GM19025 (cell line): Measurements from ENCODE around the gene RNF149.
A peak's percentile ranks its signal among the peaks of the same experiment; 100 is the strongest.
"Not testable (repeated sequence)": the region's sequence is repeated elsewhere in the genome, so short reads cannot be mapped to it uniquely, and the experiment has no call there.

Source experiments
- ATAC-seq: cut with Tn5 transposase; IDR thresholded peaks from one replicate; pipeline ENCODE4 v1.9.1; 2021; ENCODE audit warnings: mild to moderate bottlenecking, low read depth, moderate library complexity; ENCODE audit not compliant: unreplicated experiment

The RNF149 gene

GRCh38 chr2:101264360-101264939, 44.1 kb downstream of the RNF149 start:
- ATAC-seq = no peak

DNA sequence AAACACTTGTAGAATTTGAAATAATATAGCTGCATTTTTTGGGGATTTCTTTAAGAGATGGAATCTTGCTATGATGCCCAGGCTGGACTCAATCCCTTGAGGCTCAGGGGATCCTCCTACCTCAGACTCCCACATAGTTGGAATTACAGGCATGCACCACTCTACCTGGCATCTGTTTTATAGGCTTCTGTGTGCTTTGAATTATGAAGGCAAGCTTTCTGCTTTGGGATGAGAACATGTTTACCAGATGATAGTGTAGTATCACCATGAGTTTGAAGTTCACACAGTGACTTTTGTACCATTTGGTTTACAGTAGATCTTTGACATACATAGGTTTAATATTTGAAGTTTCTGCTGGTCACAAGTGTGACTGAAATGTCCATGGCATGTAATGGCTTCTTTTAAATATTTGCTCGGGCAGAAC, 45.1 kb downstream of the RNF149 start:
- ATAC-seq = no peak

DNA sequence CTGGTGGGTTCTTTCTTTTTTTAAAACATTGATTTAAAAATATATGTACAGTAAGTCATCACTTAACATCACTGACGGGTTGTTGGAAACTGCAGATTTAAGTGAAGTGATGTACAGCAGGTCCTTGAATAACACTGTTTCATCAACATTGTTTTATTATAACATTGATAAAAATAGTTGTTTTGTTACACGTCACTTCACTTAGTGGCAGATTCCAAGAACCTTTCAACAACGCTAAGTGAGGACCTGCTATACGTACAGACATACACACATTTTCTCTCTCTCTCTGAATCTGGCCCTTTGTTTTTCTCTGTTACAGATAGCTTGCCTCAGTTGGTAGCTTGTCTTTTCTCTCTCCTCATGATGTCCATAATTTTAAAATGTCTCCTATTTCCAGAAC, 46.4 kb downstream of the RNF149 start:
- no peak for ATAC-seq

DNA sequence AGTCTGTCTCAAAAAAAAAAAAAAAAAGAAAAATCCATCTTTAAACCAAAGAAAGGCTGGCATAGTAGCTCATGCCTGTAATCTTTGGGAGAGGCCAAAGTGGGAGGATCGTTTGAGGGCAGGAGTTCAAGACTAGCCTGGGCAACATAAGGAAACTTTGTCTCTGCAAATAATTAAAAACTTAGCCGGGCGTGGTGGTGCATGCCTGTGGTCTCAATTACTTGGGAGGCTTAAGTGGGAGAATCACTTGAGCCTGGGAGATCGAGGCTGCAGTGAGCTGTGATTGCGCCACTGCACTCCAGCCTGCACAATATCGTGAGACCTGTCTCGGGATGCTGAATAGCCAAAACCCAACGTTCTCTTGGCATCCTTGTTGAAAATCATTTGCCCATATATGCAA, 49.7 kb downstream of the RNF149 start:
- no peak for ATAC-seq

- ATAC-seq = no peak
These were observed 52.2 kb downstream of the RNF149 start for GRCh38 chr2:101256316-101256715.

DNA sequence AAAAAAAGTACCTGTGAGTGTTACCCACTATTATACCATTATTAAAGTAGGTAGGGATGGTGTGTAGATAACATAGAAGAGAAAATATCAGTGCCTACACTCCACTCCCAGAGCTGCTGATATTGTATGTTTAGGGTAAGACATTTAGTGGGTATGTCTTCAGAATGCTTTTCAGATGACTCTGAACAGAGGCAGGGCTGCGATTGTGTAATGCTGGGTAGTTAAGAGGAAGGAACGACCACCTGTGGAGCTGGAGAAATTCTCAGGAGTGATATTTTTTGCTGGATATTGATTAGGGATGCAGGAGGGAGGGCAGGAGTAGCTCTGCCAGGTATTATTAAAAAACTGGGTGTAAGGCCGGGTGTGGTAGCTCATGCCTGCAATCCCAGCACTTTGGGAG, 53.0 kb downstream of the RNF149 start:
- ATAC-seq = no peak

GRCh38 chr2:101253703-101254450, 54.6 kb downstream of the RNF149 start:
- no peak for ATAC-seq

DNA sequence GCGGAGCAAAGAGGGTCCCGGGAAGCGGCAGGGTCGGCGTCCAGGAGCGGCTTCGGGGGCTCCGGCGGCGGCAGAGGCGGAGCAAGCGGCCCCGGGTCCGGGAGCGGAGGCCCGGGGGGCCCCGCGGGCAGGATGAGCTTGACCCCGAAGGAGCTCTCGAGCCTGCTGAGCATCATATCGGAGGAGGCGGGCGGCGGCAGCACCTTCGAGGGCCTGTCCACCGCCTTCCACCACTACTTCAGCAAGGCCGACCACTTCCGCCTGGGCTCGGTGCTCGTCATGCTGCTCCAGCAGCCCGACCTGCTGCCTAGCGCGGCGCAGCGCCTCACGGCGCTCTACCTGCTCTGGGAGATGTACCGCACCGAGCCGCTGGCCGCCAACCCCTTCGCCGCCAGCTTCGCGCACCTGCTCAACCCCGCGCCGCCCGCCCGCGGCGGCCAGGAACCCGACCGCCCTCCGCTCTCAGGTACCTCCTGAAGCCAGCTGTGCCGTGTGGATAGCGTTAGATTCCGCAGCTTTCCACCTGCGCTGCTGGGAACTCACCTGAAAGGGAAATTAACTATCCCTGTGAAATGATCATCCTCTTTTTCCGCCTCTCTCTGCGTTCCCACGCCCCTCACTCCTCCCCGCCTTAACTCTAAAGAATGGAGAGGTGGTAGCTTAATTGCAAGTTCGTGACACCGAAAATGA, 55.3 kb downstream of the RNF149 start:
- peak; percentile 44 for ATAC-seq

- peak; percentile 78 for ATAC-seq
These were observed 56.0 kb downstream of the RNF149 start, which contains the start of gene CNOT11 for GRCh38 chr2:101252408-101253012. TSS of gene CNOT11 (plus strand) at chr2:101252886. CDS start at chr2:101252965, 79 bp downstream.

DNA sequence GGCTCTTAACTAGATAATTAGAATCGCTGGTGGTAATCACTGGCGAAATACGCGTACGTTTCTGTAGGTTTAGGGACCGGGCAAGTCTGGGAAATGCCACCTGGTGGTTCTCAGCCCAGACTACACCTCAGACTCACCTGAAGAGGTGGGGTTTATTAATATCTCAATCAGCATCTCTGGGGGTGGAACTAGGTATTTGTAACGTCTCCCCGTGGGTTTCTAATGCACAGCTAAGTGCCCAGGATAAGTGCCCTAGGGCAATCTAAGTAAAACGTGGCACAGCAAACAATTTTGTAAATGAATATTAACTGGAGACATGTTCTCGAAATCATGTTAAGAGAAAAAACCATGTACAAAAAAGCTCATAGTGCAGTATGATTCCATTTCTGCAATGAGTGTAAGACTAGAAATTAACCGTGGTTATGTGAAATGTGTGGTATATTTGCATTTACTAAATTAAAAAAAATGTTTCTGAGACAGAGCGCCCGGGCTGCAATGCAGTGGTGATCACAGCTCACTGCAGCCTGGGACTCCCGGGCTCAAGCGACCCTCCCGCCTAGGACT, 56.6 kb downstream of the RNF149 start:
- ATAC-seq = peak; percentile 42

DNA sequence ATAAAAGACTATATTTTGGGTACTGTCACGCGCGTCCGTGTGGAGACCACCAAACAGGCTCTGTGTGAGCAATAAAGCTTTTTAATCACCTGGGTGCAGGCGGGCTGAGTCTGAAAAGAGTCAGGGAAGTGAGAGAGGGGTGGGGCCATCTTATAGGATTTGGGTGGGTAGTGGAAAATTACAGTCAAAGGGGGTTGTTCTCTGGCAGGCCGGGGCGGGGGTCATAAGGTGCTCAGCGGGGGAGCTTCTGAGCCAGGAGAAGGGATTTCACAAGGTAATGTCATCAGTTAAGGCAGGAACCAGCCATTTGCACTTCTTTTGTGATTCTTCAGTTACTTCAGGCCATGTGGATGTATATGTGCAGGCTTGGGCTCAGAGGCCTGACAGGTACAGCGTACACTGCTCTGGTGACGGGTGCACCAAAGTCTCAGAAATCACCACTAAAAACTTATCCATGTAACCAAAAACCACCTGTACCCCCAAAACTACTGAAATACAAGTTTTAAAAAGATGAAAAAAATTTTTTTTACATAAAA, 57.2 kb downstream of the RNF149 start:
- ATAC-seq = not testable (repeated sequence)

DNA sequence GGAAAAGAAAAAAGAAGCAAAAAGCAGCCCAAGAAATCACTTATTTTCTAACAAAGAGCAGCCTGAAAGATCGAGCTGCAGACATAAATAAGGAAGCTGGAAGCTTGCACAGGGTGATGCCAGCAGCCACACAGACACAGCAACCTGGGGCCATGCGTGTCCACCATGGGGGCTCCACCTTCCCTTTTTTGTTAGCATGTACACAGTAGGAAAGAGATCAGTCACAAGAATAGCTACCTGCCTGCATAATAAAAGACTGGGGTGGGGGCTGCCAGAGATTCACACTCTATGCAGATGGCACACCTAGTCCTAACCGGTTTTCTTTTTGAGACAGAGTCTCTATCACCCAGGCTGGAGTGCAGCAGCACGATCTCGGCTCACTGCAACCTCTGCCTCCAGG, 58.7 kb downstream of the RNF149 start:
- no peak for ATAC-seq

DNA sequence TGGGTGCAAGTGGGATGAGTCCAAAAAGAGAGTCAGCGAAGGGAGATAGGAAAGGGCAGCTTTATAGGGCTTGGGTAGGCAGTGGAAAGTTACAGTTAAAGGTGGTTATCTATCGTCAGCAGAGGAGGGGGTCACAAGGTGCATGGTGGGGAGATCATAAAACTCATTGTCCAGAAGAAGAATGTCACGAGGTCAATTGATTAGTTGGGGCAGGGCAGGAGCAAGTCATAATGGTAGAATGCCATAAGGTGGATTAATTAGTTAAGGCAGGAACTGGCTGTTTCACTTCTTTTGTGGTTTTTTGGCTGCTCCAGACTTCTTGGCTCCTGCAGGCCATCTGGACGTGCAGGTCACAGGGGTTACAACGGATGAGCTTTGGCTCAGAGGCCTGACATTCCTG, 59.7 kb downstream of the RNF149 start:
- not testable (repeated sequence) for ATAC-seq

DNA sequence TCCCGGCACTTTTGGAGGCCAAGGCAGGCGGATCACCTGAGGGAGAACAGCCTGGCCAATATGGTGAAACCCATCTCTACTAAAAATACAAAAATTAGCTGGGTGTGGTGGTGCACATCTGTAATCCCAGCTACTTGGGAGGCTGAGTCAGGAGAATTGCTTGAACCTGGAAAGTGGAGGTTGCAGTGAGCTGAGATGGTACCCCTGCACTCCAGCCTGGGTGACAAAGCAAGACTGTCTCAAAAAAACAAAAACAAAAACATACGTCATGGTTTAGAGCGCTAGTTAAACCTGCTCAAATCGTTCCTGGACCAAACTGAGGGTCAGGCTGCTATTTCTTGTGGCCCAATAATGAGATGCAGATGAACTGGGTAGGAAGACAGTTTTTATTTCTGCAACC, 63.0 kb downstream of the RNF149 start:
- ATAC-seq = not testable (repeated sequence)

GRCh38 chr2:101244899-101245298, 63.6 kb downstream of the RNF149 start:
- ATAC-seq = not testable (repeated sequence)

DNA sequence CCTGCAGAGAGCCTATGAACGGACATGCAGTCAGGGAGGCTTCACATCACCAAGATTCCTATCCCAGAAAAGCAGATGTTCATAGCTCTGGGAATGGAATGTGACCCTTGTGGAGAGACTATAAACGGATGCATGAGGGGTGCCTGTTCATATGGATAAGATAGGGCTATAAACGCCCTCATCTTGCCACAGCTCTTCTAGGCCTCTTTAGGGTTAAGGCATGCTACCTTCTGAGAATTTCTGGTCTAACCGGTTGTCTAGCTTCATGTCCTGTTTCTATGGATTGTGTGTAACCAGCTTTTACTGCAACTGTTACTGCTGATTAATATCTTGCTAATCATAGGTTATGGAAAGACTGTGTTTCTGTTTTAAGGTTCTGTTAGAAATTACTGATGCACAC, 64.1 kb downstream of the RNF149 start:
- ATAC-seq = not testable (repeated sequence)

- ATAC-seq = no peak
These were observed 67.3 kb downstream of the RNF149 start for GRCh38 chr2:101241158-101241557.

DNA sequence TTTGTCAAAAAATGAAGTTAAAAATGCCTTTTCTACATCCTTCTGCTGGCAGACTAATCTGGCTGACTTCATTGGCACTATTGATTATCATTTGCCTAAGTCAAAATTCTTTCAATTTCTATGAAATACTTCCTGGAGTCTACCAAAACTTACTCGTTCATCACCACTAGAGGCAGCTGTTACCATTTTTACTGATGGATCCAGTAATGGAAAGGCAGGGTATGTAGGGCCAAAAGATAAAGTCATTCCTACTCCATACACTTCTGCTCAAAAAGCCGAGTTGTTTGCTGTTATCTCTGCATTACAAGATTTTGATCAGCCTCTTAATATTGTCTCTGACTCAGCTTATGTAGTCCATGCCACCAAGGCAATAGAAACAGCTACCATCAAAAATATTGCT, 67.8 kb downstream of the RNF149 start:
- ATAC-seq = not testable (repeated sequence)

GRCh38 chr2:101239760-101240118, 68.8 kb downstream of the RNF149 start:
- not testable (repeated sequence) for ATAC-seq

DNA sequence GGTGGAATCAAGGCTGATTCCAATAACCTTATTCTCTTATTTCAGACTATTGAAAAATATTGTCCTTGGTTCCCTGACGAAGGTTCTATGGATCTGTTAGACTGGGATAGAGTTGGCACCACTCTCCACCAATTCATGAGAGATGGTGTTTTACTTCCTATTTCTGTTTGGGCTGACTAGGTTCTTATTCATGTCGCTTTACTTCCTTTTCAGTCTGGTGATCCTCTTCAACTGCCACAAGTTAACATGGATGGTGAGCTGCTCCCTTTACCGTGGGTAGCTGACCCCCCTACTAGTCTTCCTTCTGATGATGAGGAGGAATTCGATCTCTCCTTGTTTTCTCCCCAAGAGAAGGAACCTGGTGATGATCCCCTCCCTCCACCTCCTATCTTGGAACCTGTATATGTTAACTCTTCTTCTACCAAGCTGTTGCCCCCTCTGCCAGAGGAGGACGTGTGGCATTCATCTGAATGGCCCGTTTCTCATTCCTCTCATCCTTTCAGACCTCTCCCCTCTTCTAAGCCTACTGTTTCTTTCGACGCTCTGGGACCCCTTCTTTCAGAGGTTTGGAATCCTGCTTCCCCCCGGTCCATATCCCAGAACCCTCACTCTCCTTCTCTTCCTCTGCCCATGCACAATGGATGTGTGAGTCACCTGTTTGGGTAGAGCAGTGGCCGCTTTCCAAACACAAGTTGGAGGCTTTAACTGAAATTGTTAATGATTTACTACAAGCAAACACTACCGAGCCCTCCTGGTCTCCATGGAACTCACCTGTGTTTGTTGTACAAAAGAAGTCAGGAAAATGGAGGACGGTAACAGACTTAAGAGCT, 69.4 kb downstream of the RNF149 start:
- no peak for ATAC-seq
